HEK293T (cell line): ENCODE data around the gene MAST3.

ENCODE experiments used
- CTCF ChIA-PET: fragments of 350-600 bp; formaldehyde crosslinking; extraction: SDS; loops from one replicate; lab custom pipeline; 2021; ENCODE audit warnings: antibody characterized with exemption, inconsistent platforms; lab: Yijun Ruan, JAX
- POLR2A ChIA-PET: fragments of 350-600 bp; formaldehyde crosslinking; extraction: SDS; loops from one replicate; lab custom pipeline; 2020; ENCODE audit warnings: antibody characterized with exemption, inconsistent platforms; lab: Yijun Ruan, JAX
- DNase-seq: peaks from one replicate; pipeline ENCODE4 v3.0.0; 2012; ENCODE audit warnings: mixed read lengths; ENCODE audit errors: extremely low spot score
- ARNT ChIP-seq: fragments of 450-650 bp; IDR thresholded peaks from 2 replicates; pipeline ENCODE4 v1.6.1; 2017; ENCODE audit warnings: mild to moderate bottlenecking
- BHLHE40 ChIP-seq: fragments of 450-650 bp; IDR thresholded peaks from 2 replicates; pipeline ENCODE4 v1.6.1; 2016; ENCODE audit warnings: mild to moderate bottlenecking, moderate library complexity, borderline replicate concordance
- CTBP1 ChIP-seq: fragments of 450-650 bp; IDR thresholded peaks from 2 replicates; pipeline ENCODE4 v1.6.1; 2016; ENCODE audit warnings: borderline replicate concordance
- ELF4 ChIP-seq: fragments of 450-650 bp; IDR thresholded peaks from 2 replicates; pipeline ENCODE4 v1.6.1; 2017; ENCODE audit warnings: antibody characterized with exemption
- FOXA1 ChIP-seq: fragments of 450-650 bp; IDR thresholded peaks from 2 replicates; pipeline ENCODE4 v1.6.1; 2016; ENCODE audit warnings: mild to moderate bottlenecking
- FOXK2 ChIP-seq: fragments of 450-650 bp; IDR thresholded peaks from 2 replicates; pipeline ENCODE4 v1.6.1; 2016; ENCODE audit warnings: mild to moderate bottlenecking
- FOXM1 ChIP-seq: fragments of 450-650 bp; IDR thresholded peaks from 2 replicates; pipeline ENCODE4 v1.6.1; 2017; ENCODE audit warnings: mild to moderate bottlenecking, borderline replicate concordance
- HDGF ChIP-seq: fragments of 450-650 bp; IDR thresholded peaks from 2 replicates; pipeline ENCODE4 v1.6.1; 2017; ENCODE audit warnings: antibody characterized with exemption, borderline replicate concordance
- L3MBTL2 ChIP-seq: fragments of 450-650 bp; conservative IDR thresholded peaks from 2 replicates; pipeline ENCODE4 v1.6.1; 2016; ENCODE audit warnings: mild to moderate bottlenecking
- LEF1 ChIP-seq: fragments of 450-650 bp; IDR thresholded peaks from 2 replicates; pipeline ENCODE4 v1.6.1; 2017; ENCODE audit warnings: mild to moderate bottlenecking, borderline replicate concordance
- NFRKB ChIP-seq: fragments of 450-650 bp; IDR thresholded peaks from 2 replicates; pipeline ENCODE4 v1.6.1; 2016; ENCODE audit warnings: mild to moderate bottlenecking, moderate library complexity
- PKNOX1 ChIP-seq: fragments of 450-650 bp; IDR thresholded peaks from 2 replicates; pipeline ENCODE4 v1.6.1; 2016
- SP1 ChIP-seq: fragments of 450-650 bp; IDR thresholded peaks from 2 replicates; pipeline ENCODE4 v1.6.1; 2017
- SUZ12 ChIP-seq: fragments of 450-650 bp; IDR thresholded peaks from 2 replicates; pipeline ENCODE4 v1.6.1; 2016; ENCODE audit warnings: mild to moderate bottlenecking
- TARDBP ChIP-seq: fragments of 450-650 bp; IDR thresholded peaks from 2 replicates; pipeline ENCODE4 v1.6.1; 2016
- ZNF384 ChIP-seq: fragments of 450-650 bp; IDR thresholded peaks from 2 replicates; pipeline ENCODE4 v1.6.1; 2016

Gene MAST3

GRCh38 chr19:18191640-18192062 is 94.1 kb downstream of the MAST3 start:
- ChIA-PET CTCF (interaction anchor here (0.6 to 1.7 kb wide), 9 partner anchors 8 to 399 kb away, joined by 3 to 5 read pairs (median 3); no protein-coding TSS in a partner anchor), POLR2A (interaction anchor here (0.6 to 2.6 kb wide), 9 partner anchors 8 to 235 kb away, joined by 3 to 16 read pairs (median 5); partner anchors contain the start of gene JUND)
- TF ChIP-seq FOXK2 (no peak), CTBP1 (no peak), PKNOX1 (no peak), NFRKB (no peak), FOXA1 (no peak), SUZ12 (no peak), FOXM1 (no peak), ELF4 (no peak), SP1 (no peak), L3MBTL2 (no peak), TARDBP (no peak), ARNT (no peak), HDGF (no peak), LEF1 (no peak), BHLHE40 (no peak), ZNF384 (no peak)
- DNase-seq, result no peak

- ChIA-PET CTCF (interaction anchor here (0.6 to 1.7 kb wide), 5 partner anchors 60 to 208 kb away, joined by 3 to 5 read pairs (median 3); no protein-coding TSS in a partner anchor), POLR2A (interaction anchor here (0.7 to 2.6 kb wide), 14 partner anchors 9 to 260 kb away, joined by 3 to 16 read pairs (median 4); partner anchors contain the start of genes CCDC124 and JUND)
- DNase-seq, result peak; percentile 89
- TF ChIP-seq HDGF (0 out of 2 replicates have a peak, but pooled peaks have one; percentile 51), L3MBTL2 (no peak), SP1 (peak; percentile 95), PKNOX1 (no peak; the same call in 1 of the 2 replicates)
These were observed 95.3 kb downstream of the MAST3 start, which contains the start of gene MPV17L2 for GRCh38 chr19:18192673-18193387. TSS of gene MPV17L2 (plus strand) at chr19:18193218. CDS start at chr19:18193282, 64 bp downstream.

GRCh38 chr19:18193388-18194180 is 96.0 kb downstream of the MAST3 start:
- DNase-seq, result no peak
- POLR2A ChIA-PET, result interaction anchor here (0.7 to 2.6 kb wide), 15 partner anchors 10 to 261 kb away, joined by 3 to 16 read pairs (median 4); partner anchors contain the start of genes CCDC124, JUND and RAB3A
- CTCF ChIA-PET, result interaction anchor here (0.6 to 1.7 kb wide), 3 partner anchors 82 to 207 kb away, joined by 3 to 5 read pairs (median 4); no protein-coding TSS in a partner anchor
- no peak for TF ChIP-seq LEF1

GRCh38 chr19:18194181-18194530 is 96.6 kb downstream of the MAST3 start:
- ChIA-PET POLR2A (interaction anchor here (0.9 to 1.8 kb wide), 4 partner anchors 11 to 131 kb away, joined by 3 to 11 read pairs (median 4); partner anchors contain the start of genes JUND and RAB3A), CTCF (interaction anchor here (0.6 to 0.9 kb wide), 2 partner anchors 10 to 15 kb away, joined by 3 read pairs; partner anchors contain the start of gene RAB3A)
- no peak for DNase-seq
- TF ChIP-seq SUZ12 (no peak), HDGF (no peak), L3MBTL2 (no peak), FOXK2 (no peak)

- TF ChIP-seq BHLHE40, result no peak
- no peak for TF ChIP-seq TARDBP
- TF ChIP-seq HDGF, result no peak
- no peak for TF ChIP-seq FOXA1
- TF ChIP-seq SUZ12, result no peak
- no peak for TF ChIP-seq PKNOX1
- TF ChIP-seq FOXK2, result no peak
- no peak for TF ChIP-seq ZNF384
- no peak for TF ChIP-seq LEF1
- no peak for TF ChIP-seq ARNT
- no peak for TF ChIP-seq CTBP1
- peak; percentile 74 for DNase-seq
- ChIA-PET POLR2A (interaction anchor here (0.9 to 1.8 kb wide), 4 partner anchors 10 to 131 kb away, joined by 3 to 11 read pairs (median 4); partner anchors contain the start of genes JUND and RAB3A), CTCF (interaction anchor here (0.6 to 0.9 kb wide), 2 partner anchors 9 to 15 kb away, joined by 3 read pairs; partner anchors contain the start of gene RAB3A)
These were observed 97.1 kb downstream of the MAST3 start for GRCh38 chr19:18194554-18195238.
